ENCODE measurements around the gene IGF2R. TPM values are rescaled to one million over a fixed set of nuclear protein-coding genes. Genes with fewer than 3 reads are reported as not detected.

Gene IGF2R
- total RNA-seq, 4 donors from 2014 or later: 56.6 to 134 (median 108) TPM

DNA sequence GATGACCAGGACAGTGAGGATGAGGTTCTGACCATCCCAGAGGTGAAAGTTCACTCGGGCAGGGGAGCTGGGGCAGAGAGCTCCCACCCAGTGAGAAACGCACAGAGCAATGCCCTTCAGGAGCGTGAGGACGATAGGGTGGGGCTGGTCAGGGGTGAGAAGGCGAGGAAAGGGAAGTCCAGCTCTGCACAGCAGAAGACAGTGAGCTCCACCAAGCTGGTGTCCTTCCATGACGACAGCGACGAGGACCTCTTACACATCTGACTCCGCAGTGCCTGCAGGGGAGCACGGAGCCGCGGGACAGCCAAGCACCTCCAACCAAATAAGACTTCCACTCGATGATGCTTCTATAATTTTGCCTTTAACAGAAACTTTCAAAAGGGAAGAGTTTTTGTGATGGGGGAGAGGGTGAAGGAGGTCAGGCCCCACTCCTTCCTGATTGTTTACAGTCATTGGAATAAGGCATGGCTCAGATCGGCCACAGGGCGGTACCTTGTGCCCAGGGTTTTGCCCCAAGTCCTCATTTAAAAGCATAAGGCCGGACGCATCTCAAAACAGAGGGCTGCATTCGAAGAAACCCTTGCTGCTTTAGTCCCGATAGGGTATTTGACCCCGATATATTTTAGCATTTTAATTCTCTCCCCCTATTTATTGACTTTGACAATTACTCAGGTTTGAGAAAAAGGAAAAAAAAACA lies 136.1 kb downstream of the IGF2R start:
- TF ChIP-seq, protein P1, sequence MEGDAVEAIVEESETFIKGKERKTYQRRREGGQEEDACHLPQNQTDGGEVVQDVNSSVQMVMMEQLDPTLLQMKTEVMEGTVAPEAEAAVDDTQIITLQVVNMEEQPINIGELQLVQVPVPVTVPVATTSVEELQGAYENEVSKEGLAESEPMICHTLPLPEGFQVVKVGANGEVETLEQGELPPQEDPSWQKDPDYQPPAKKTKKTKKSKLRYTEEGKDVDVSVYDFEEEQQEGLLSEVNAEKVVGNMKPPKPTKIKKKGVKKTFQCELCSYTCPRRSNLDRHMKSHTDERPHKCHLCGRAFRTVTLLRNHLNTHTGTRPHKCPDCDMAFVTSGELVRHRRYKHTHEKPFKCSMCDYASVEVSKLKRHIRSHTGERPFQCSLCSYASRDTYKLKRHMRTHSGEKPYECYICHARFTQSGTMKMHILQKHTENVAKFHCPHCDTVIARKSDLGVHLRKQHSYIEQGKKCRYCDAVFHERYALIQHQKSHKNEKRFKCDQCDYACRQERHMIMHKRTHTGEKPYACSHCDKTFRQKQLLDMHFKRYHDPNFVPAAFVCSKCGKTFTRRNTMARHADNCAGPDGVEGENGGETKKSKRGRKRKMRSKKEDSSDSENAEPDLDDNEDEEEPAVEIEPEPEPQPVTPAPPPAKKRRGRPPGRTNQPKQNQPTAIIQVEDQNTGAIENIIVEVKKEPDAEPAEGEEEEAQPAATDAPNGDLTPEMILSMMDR (IDR thresholded peaks at IDR 0.05 in 4 of 5, conservative IDR thresholded peaks at IDR 0.05 in 1 of 5): no peak
- TF ChIP-seq POLR2A (IDR thresholded peaks at IDR 0.05): no peak
- no peak overlapping the region for H3K27ac ChIP-seq
- H3K36me3 ChIP-seq: peaks cover 2 to 56% of the 10 kb centered on the region in 2 donors
- in situ Hi-C loops (cut with MboI; ENCODE audit: low sequenced_read_pairs in 4 of 4): no loop called here
- no peak for ATAC-seq
- H3K27me3 ChIP-seq: no peaks in the 10 kb centered on the region
- no peak for DNase-seq
- intact Hi-C loops (cut with DNase I; ENCODE audit: low total_unique reads): no loop called here
- no peaks in the 10 kb centered on the region for H3K4me1 ChIP-seq
- H3K9me3 ChIP-seq: no peaks in the 10 kb centered on the region
- no peak overlapping the region for H3K4me3 ChIP-seq

DNA sequence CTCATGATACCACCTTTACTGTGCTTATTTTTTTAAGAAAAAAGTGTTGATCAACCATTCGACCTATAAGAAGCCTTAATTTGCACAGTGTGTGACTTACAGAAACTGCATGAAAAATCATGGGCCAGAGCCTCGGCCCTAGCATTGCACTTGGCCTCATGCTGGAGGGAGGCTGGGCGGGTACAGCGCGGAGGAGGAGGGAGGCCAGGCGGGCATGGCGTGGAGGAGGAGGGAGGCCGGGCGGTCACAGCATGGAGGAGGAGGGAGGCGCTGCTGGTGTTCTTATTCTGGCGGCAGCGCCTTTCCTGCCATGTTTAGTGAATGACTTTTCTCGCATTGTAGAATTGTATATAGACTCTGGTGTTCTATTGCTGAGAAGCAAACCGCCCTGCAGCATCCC lies 137.1 kb downstream of the IGF2R start:
- DNase-seq: no peak
- Histone ChIP-seq H3K9me3 (no peaks in the 10 kb centered on the region), H3K4me3 (no peak overlapping the region), H3K27me3 (no peaks in the 10 kb centered on the region), H3K4me1 (no peaks in the 10 kb centered on the region), H3K36me3 (peaks cover 2 to 58% of the 10 kb centered on the region in 2 donors), H3K27ac (no peak overlapping the region)
- in situ Hi-C loops (cut with MboI; ENCODE audit: low sequenced_read_pairs in 4 of 4): no loop called here
- TF ChIP-seq, protein P1 (IDR thresholded peaks at IDR 0.05 in 4 of 5, conservative IDR thresholded peaks at IDR 0.05 in 1 of 5): no peak
- no peak for TF ChIP-seq POLR2A (IDR thresholded peaks at IDR 0.05)
- ATAC-seq: no peak
- intact Hi-C loops (cut with DNase I; ENCODE audit: low total_unique reads): no loop called here

DNA sequence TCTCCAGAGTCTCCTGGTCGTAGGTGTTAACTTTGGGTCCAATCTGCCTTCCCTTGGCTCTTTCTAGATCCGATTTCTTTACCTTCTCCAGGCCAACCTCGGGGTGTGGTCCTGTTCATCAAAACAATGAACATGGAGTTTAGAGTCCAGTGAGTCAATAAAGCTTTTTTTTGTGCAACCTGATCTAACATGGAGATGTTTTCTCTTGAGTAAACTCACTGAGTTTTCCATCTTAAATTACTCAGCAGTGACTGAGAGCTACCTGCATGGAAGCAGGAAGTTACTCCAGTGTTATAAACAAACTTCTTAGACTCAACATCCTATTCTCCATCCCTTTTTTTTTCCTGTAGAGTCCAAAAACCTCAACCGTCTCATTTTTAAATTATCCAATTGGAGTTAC lies 137.8 kb downstream of the IGF2R start:
- ATAC-seq (no peak), DNase-seq (no peak)
- in situ Hi-C loops (cut with MboI; ENCODE audit: low sequenced_read_pairs in 4 of 4) (no loop called here), intact Hi-C loops (cut with DNase I; ENCODE audit: low total_unique reads) (no loop called here)
- no peak for TF ChIP-seq POLR2A (IDR thresholded peaks at IDR 0.05)
- TF ChIP-seq, protein P1 (IDR thresholded peaks at IDR 0.05 in 4 of 5, conservative IDR thresholded peaks at IDR 0.05 in 1 of 5): no peak
- Histone ChIP-seq H3K27me3 (no peaks in the 10 kb centered on the region), H3K36me3 (peaks cover 2 to 53% of the 10 kb centered on the region in 2 donors), H3K9me3 (no peaks in the 10 kb centered on the region), H3K27ac (no peak overlapping the region), H3K4me3 (no peak overlapping the region), H3K4me1 (no peaks in the 10 kb centered on the region)

DNA sequence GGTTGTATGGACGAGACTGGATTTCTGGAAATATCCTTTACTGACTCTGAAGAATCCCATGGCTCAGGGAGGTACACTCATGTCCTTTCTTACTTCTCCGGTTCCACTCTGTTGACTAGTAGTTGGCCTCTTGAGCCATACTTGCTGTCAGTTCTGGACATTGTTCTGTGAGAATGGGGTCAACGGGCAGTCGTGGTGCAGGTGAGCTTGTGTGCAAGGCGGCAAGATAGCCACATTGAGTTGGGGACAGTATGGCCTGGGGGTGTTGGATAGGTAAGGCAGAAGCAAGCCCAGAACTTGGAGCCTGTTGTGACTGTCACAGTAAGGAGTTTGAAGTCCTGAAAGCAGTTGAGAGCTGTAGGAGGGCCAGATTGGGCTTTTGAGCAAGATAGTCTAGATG lies 139.2 kb downstream of the IGF2R start:
- H3K36me3 ChIP-seq: peaks cover 2 to 39% of the 10 kb centered on the region in 2 donors
- in situ Hi-C loops (cut with MboI; ENCODE audit: low sequenced_read_pairs in 4 of 4): no loop called here
- ATAC-seq: no peak

More for the DNA sequence above, 139.2 kb downstream of the IGF2R start:
- DNase-seq: no peak
- Histone ChIP-seq H3K27ac (no peak overlapping the region), H3K4me1 (no peaks in the 10 kb centered on the region), H3K9me3 (no peaks in the 10 kb centered on the region), H3K27me3 (no peaks in the 10 kb centered on the region), H3K4me3 (no peak overlapping the region)
- TF ChIP-seq, protein P1 (IDR thresholded peaks at IDR 0.05 in 4 of 5, conservative IDR thresholded peaks at IDR 0.05 in 1 of 5): no peak
- TF ChIP-seq POLR2A (IDR thresholded peaks at IDR 0.05): no peak
- intact Hi-C loops (cut with DNase I; ENCODE audit: low total_unique reads): no loop called here

All from gastrocnemius medialis (tissue), 4 donors.